GM20000 (cell line): Measurements from ENCODE around the gene AP1M1.

Experiments used
- DNase-seq: peaks from one replicate; pipeline ENCODE4 v3.0.0; 2012; ENCODE audit warnings: low spot score
- CTCF ChIP-seq: IDR thresholded peaks from 2 replicates; pipeline ENCODE4 v1.5.1; 2012; ENCODE audit warnings: mild to moderate bottlenecking, control low read depth; ENCODE audit errors: extremely low read depth, missing control alignments

Gene AP1M1

GRCh38 chr19:16208847-16209665 lies 11.3 kb downstream of the AP1M1 start:
- no peak for TF ChIP-seq CTCF
- no peak for DNase-seq

- DNase-seq, result no peak
- no peak for TF ChIP-seq CTCF
These were observed 12.5 kb downstream of the AP1M1 start for GRCh38 chr19:16210168-16210567.

- no peak for DNase-seq
- TF ChIP-seq CTCF, result no peak
These were observed 15.4 kb downstream of the AP1M1 start for GRCh38 chr19:16213076-16213475.

GRCh38 chr19:16216744-16217670 lies 19.3 kb downstream of the AP1M1 start:
- DNase-seq, result no peak
- TF ChIP-seq CTCF, result no peak

- TF ChIP-seq CTCF, result no peak
- no peak for DNase-seq
These were observed 20.2 kb downstream of the AP1M1 start for GRCh38 chr19:16217716-16218451.

- DNase-seq, result no peak
- no peak for TF ChIP-seq CTCF
These were observed 21.1 kb downstream of the AP1M1 start for GRCh38 chr19:16218851-16219250.
